GM15510 (cell line): ENCODE results near the gene FAM83C.

Source experiments
- POLR2A ChIP-seq: IDR thresholded peaks from 3 replicates; pipeline ENCODE4 v1.6.1; 2011; ENCODE audit warnings: borderline replicate concordance; ENCODE audit not compliant: insufficient read length; ENCODE audit errors: extremely low read depth

The FAM83C gene

DNA sequence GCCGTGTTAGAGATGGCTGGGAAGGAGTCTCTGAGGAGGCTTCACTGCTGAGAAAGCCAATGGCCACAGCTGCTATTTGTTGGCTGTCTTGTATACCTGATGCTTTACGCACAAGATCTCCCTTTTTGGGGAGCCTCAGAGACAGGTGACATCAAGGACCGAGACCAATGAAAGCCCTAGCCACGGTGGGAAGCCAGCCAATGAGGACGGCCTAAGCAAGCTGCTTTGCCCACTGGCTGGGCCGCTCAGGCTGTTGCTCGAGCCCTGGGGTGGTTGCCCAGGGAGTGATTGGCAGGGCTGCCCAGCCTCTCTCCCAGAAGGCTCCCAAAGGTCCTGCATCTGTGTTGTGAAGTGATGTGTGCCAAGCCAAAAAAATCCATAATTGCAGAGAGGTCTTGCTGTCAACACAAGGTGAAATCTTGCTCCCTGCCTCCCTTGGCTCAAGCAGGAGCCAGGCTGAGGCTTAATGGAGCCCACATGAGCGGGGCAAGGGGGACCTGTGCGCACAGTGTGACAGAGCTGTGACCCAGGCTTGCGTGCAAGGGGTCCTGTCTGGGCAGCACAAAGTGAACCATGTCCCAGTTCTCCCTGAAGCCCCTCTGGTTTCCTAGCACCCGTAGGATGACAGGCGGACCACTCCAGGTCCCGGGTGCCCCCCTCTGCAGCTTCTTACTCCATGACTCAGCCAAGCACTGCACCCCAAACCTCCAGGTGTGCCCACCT lies 18.6 kb downstream of the FAM83C start:
- TF ChIP-seq POLR2A: no peak

DNA sequence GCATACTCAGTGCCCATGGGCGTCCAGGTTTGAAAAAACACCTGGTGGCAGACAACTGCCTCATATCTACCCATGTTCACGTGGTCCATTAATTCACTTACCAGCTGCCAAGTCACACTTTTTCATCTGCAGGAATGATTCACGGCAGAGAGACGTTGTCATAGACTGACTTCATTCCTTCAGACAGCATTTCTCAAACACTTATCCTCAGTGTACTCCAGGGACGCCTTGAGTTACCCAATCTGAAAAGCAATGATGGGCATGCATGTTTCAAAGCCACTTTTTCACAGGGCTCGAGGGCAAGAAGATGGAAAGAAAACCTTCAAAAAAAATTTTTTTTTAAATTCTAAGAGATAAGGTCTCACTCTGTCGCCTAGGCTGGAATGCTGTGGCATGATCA lies 20.3 kb downstream of the FAM83C start:
- no peak for TF ChIP-seq POLR2A

DNA sequence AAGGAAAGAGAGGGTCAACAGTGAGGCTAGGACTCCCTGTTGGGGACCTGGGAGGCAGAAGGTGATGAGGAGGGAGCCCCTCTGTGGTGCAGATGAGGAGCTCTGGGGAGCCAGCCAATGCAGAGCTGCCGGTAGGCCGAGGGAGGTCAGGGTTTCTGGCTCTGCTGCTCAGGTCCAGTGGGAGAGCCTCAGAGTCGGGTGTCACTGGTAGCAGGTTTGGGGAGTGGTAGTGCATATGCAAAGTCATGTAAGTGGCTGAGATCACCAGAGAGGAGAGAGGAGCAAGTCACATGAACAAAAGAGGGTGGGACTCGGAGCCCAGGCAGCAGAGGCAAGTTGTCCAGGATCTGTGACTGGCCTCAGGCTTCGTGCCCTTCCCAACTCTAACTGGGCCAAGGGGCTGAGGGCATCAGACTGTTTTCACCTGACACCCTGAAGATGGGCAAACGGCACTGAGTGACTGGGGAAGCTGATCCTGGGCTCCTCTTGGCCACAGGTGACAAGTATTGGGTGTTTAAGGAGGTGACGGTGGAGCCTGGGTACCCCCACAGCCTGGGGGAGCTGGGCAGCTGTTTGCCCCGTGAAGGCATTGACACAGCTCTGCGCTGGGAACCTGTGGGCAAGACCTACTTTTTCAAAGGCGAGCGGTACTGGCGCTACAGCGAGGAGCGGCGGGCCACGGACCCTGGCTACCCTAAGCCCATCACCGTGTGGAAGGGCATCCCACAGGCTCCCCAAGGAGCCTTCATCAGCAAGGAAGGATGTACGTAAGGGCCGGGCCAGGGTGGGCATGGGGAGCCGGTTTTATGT lies 20.9 kb downstream of the FAM83C start:
- TF ChIP-seq POLR2A: no peak

DNA sequence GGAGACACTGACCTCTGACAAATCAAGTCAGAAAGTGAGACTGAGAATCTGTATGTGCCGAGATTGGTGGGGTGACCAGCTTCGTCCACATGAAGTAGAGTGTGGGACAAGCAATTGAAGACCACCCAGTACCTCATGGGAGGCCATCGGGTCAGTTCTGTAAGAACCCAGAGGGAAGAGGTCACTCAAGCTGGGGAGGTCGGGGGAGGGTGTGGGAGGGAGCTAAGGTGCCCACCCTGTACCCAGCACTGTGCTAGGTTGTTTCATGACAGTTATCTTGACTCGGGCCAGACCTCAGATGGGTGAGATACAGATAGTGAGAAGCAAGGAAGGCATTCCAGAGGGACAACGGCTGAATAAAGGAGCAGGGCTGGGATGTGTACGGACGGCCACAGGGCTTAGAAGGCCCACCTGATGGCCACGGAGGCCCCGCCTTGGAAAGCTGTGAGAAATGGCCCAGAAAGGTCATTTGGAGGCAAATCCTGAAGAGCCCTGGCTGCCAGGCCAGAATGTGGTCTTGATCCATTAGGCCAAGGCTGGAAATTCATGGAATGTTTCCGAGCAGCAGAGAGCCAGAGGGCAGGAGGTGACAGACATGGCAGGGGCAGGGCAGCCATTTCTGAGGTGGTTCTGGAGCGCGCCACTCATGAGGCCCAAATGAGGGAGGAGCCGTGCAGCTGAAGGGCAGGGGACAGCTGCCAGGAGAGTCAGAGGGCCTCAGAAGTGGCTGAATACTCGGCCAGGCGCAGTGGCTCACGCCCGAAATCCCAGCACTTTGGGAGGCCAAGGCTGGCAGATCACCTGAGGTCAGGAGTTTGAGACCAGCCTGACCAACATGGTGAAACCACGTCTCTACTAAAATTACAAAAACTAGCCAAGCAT lies 22.0 kb downstream of the FAM83C start:
- TF ChIP-seq POLR2A: no peak

DNA sequence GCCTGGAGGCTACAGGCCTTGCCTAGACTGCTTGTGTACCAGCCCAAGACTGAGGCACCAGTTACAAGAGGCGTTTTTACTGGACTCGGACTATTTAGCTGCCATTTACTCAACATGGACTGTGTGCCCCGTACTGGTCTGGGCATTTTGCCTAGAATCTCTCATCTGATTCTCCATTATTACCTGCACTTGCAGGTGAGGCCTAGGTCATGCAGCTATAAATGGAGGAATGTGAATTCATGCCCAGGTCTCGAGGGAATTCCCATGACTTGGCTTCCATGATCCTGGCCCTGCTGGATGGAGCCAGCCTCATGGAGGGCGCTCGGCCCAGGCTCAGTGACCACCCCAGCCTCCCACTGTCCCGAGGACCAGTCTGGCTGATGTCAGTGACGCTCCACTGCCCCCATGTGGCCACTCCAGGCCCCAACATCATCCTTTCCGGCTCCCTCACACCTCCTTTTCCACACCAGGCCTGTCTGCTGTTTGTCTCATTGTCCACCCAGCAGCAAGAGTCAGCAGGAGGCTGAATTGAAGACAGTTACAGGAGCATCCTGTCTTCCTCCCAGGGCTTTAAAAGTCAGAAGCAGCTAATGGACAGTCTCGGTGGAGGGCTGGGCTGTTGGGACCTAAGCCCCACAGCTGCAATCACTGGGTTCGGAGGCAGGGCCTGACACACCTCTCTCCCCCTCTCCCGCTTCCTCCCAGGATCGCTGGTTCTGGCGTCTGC lies 23.0 kb downstream of the FAM83C start:
- no peak for TF ChIP-seq POLR2A

DNA sequence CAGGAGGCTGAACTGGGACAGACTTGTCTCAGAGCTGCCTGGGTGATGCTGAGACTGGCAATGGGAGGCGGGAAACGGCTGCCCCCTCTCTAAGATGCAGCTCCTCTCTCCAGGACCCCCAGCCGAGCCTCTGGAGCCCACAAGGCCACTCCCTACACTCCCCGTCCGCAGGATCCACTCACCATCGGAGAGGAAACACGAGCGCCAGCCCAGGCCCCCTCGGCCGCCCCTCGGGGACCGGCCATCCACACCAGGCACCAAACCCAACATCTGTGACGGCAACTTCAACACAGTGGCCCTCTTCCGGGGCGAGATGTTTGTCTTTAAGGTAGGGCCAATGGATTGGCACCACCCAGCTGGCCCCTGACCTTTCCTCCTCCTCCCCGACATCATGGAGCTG lies 25.1 kb downstream of the FAM83C start:
- TF ChIP-seq POLR2A: no peak

DNA sequence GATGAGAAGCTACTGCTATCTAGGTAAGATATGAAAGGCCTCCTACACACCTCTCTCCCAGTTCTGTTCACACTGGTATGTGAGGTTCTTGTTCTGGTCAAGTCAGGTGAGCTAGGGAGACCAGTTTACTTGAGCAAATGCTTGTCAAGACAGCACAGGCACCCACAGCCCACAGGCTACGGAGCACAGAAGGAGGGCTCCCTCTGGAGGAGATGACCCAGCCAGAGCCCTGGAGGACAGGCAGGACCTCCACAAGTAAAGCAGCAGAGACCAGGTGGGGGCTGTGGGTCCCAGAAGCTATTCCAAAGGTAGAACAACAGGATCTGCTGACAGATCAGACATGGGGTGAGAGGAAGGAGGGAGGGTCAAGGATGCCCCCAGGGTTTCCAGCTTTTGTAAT lies 27.5 kb downstream of the FAM83C start:
- no peak for TF ChIP-seq POLR2A

DNA sequence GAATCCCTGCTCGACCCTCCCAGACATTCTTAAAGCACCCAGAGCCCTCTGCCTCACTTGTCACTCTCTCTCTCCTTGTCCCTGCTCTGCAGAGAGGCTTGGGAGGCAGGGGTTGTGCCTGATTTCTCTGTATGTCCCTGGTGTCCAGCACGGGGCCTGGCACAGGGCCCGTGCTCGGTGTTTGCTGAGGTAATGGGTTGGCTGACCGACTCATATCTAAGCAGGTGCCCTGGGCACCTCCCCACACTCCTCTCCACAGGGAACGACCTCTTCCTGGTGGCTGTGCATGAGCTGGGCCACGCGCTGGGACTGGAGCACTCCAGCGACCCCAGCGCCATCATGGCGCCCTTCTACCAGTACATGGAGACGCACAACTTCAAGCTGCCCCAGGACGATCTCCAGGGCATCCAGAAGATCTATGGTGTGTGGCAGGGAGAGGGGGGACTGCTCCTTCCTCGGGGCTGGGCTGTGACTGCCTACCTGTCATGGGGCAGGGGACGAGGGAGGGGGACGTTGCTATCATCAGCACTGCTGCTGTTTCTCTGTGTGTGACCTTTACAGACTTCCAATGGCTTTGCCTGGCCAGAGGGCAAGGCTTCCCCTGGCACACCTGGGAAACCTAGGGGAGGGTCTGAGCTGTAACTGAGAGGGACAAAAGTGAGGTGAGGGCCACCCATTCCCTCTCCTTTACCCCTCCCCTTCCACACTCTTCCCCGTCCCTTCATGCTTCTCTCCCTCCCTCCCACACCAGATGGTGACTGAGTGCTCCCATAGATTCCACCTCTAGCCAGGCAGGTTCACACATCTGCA lies 28.5 kb downstream of the FAM83C start:
- no peak for TF ChIP-seq POLR2A

DNA sequence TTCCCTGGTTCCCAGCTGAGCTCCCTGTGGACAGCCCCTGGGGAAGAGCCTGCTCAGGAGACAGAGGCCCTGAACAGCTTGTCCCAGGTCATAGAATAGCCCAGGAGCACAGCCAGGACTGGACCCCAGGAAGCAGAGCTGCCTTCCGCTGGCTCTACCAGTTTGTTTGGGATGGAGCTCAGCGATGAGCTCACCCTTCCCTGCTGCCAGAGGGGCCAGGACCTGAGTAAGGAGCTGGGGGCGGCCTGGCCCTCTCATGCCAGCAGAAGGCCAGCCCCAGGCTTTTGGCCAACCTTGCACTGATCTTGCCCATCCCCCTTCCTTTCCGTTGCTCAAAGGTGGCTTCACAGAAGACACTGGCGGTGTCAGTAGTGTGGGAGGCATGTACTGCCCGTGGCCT lies 31.8 kb downstream of the FAM83C start:
- TF ChIP-seq POLR2A: no peak

DNA sequence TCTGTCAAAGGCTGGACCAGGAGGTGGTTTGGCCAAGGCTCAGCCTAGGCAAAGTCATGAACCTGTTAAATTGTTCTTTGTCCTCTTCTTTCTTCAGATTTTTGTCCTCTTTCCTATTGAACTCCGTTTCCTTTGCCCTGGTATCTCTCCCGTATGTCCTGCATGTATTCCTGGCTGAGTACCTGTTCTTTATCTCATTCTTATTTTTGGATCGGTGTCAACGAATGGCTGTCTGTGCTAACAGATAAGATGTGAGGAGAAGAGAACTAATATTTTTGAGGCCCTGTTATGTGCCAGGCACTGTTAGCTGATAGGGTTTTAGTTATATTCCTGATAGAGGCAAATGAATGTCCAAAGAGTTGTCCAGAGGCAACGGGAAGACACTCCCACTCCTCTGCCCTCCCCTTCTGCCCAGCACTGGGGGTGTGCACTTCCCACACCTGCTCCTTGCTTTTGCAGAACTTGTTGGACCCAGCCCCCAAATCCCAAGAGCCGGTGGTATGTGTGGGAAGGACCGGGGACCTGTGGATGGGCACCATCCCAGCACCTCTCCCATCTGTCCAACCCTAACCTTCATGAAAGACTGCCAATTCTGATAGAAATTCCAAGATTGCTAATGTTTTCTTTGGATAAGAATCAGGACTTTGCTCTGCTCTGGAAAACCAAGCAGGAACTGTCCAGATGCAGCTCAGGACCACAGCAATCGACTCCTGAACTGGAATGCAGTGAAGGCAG lies 34.9 kb downstream of the FAM83C start:
- TF ChIP-seq POLR2A: no peak

DNA sequence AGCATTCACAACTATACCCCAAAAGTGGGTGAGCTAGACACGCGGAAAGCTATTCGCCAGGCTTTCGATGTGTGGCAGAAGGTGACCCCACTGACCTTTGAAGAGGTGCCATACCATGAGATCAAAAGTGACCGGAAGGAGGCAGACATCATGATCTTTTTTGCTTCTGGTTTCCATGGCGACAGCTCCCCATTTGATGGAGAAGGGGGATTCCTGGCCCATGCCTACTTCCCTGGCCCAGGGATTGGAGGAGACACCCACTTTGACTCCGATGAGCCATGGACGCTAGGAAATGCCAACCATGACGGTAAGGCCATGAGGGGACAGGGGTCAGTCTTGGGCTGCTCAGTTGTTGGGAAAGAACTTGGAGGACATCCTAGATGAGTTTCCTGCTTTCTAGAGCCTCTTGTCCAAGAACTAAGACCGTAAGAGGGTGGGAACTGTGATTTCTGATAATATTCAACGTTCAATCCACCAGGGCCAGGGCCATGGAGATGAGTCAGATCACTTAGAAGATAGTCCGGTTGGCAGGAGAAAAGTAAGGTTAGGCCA lies 37.7 kb downstream of the FAM83C start:
- TF ChIP-seq POLR2A: no peak

DNA sequence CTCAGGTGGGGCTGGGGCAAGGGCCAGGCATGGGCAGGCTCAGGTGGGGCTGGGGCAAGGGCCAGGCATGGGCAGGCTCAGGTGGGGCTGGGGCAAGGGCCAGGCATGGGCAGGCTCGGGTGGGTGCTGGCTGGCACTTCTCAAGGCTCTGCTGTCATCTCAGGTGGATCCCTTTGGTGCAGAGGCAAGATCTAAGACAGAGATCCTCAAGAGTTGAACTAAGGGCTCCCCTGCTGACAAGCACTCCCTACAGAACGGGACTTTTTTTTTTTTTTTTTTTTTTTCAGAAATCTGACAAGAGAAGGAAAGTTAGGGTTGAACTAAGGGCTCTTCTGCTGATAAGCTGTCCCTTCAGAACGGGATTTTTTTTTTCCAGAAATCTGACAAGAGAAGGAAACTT lies 39.2 kb downstream of the FAM83C start:
- no peak for TF ChIP-seq POLR2A

DNA sequence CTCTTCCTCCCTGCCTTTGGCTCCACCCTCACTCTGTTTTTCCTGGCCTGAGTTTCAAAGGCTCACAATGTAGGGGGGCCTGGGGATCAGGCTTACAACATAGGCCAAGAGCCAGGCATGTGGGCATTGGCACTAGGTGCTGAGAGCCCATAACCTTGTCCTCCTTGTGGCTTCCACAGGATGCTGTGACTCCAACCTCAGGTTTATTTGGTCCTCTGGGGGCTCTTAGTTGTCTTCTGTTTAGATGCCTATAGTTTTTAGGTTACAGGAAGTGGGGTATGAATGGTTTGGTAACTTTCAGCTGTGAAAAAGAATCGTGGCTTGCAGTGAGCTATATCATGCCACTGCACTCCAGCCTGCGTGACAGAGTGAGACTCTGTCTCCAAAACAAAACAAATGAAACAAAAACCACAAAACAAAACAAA lies 40.2 kb downstream of the FAM83C start:
- no peak for TF ChIP-seq POLR2A
